Smooth muscle cell (in vitro differentiated cells): ENCODE measurements around the gene NCLN. TPM values are rescaled to one million over a fixed set of nuclear protein-coding genes. Genes with fewer than 3 reads are reported as not detected.
A peak's percentile ranks its signal among the peaks of the same experiment; 100 is the strongest.

Experiments used
- DNase-seq: peaks from one replicate; lab custom pipeline; 2025; ENCODE audit not compliant: unreplicated experiment; lab: John Stamatoyannopoulos, UW
- H2AFZ ChIP-seq: fragments of 200-600 bp; sonication (generic); 2 replicates; pipeline ENCODE4 v1.6.0; 2016; ENCODE audit warnings: antibody characterized with exemption, low read depth, mild to moderate bottlenecking
- H3F3A ChIP-seq: fragments of 200-600 bp; sonication (generic); 2 replicates; pipeline ENCODE4 v1.6.0; 2017; ENCODE audit warnings: antibody characterized with exemption, low read depth
- H3K27ac ChIP-seq: fragments of 200-600 bp; sonication (generic); 2 replicates; pipeline ENCODE4 v1.5.1; 2016; ENCODE audit warnings: low read depth, mild to moderate bottlenecking
- H3K27me3 ChIP-seq: fragments of 200-600 bp; sonication (generic); 2 replicates; pipeline ENCODE4 v1.6.1; 2016; ENCODE audit warnings: low read depth, mild to moderate bottlenecking
- H3K36me3 ChIP-seq: fragments of 200-600 bp; sonication (generic); 2 replicates; pipeline ENCODE4 v1.5.1; 2016; ENCODE audit warnings: low read depth
- H3K4me1 ChIP-seq: fragments of 200-600 bp; sonication (generic); 2 replicates; pipeline ENCODE4 v1.5.1; 2016; ENCODE audit warnings: low read depth
- H3K4me2 ChIP-seq: fragments of 200-600 bp; sonication (generic); 2 replicates; pipeline ENCODE4 v1.6.0; 2016; ENCODE audit warnings: mild to moderate bottlenecking
- H3K4me3 ChIP-seq: fragments of 200-600 bp; sonication (generic); 2 replicates; pipeline ENCODE4 v1.5.1; 2016; ENCODE audit warnings: mild to moderate bottlenecking
- H3K79me2 ChIP-seq: fragments of 200-600 bp; sonication (generic); 2 replicates; pipeline ENCODE4 v1.6.0; 2016; ENCODE audit warnings: low read depth, mild to moderate bottlenecking
- H3K9ac ChIP-seq: fragments of 200-600 bp; sonication (generic); 2 replicates; pipeline ENCODE4 v1.6.0; 2016; ENCODE audit warnings: low read depth
- H3K9me3 ChIP-seq: fragments of 200-600 bp; sonication (generic); replicated peaks from 2 replicates; pipeline ENCODE4 v1.5.1; 2016; ENCODE audit warnings: low read depth
- H4K20me1 ChIP-seq: fragments of 200-600 bp; sonication (generic); 2 replicates; pipeline ENCODE4 v1.6.0; 2016; ENCODE audit warnings: low read depth
- CTCF ChIP-seq: fragments of 200-600 bp; sonication (generic); IDR thresholded peaks from 2 replicates; pipeline ENCODE4 v1.5.1; 2017; ENCODE audit warnings: borderline replicate concordance, mild to moderate bottlenecking, antibody characterized with exemption; ENCODE audit not compliant: insufficient read depth, poor library complexity, severe bottlenecking
- WGBS: methylation state at CpG from one replicate; pipeline ENCODE4 v1.1.7; 2016; ENCODE audit warnings: low lambda C conversion rate; 5-methylcytosine and 5-hydroxymethylcytosine counted together
- polyA plus RNA-seq: library from polyadenylated mRNA; unstranded; fragments of >200 nt; fragmentation: Nextera tagmentation; extraction: Ambion mirVana; gene quantifications from 2 replicates; pipeline ENCODE4 v1.2.1, GENCODE V29; 2016
- total RNA-seq: library from RNA; depleted of rRNA; stranded (reverse); fragments of >200 nt; gene quantifications from 2 replicates; pipeline ENCODE4 v1.2.3, GENCODE V29; 2014

Gene NCLN
- total and polyA plus RNA-seq, 2 experiments from 2014 or later: 44.5 to 97.4 TPM

- no peaks in the 10 kb centered on the region for H3K27me3 ChIP-seq
- H3K36me3 ChIP-seq: no peaks in the 10 kb centered on the region
- H3K4me2 ChIP-seq: no peak overlapping the region
- H4K20me1 ChIP-seq: no peaks in the 10 kb centered on the region
- H3K27ac ChIP-seq: no peak overlapping the region
- 74% methylated on average over 4 of the region's 4 CpGs for WGBS
- H3K4me1 ChIP-seq: no peaks in the 10 kb centered on the region
- no peak for DNase-seq
- no peaks in the 10 kb centered on the region for H3K9me3 ChIP-seq
- no peak overlapping the region for H3K9ac ChIP-seq
- H2AFZ ChIP-seq: no peak overlapping the region
- TF ChIP-seq CTCF: no peak
- no peaks in the 10 kb centered on the region for H3F3A ChIP-seq
- H3K4me3 ChIP-seq: no peak overlapping the region
- H3K79me2 ChIP-seq: no peaks in the 10 kb centered on the region
Measured at GRCh38 chr19:3236272-3236671, 50.5 kb downstream of the NCLN start.

- no peak for TF ChIP-seq CTCF
- H3K27ac ChIP-seq: no peak overlapping the region
- H3F3A ChIP-seq: no peaks in the 10 kb centered on the region
- no peak overlapping the region for H2AFZ ChIP-seq
- H3K9me3 ChIP-seq: no peaks in the 10 kb centered on the region
- WGBS: 87% methylated on average over 7 of the region's 7 CpGs
- no peak overlapping the region for H3K9ac ChIP-seq
- no peaks in the 10 kb centered on the region for H3K79me2 ChIP-seq
- no peaks in the 10 kb centered on the region for H3K27me3 ChIP-seq
- no peak overlapping the region for H3K4me2 ChIP-seq
- no peak for DNase-seq
- no peaks in the 10 kb centered on the region for H3K36me3 ChIP-seq
- H4K20me1 ChIP-seq: no peaks in the 10 kb centered on the region
- H3K4me1 ChIP-seq: no peaks in the 10 kb centered on the region
- no peak overlapping the region for H3K4me3 ChIP-seq
Measured at GRCh38 chr19:3238066-3238561, 52.4 kb downstream of the NCLN start.

GRCh38 chr19:3239367-3239766 lies 53.6 kb downstream of the NCLN start:
- Histone ChIP-seq H2AFZ (no peak overlapping the region), H4K20me1 (no peaks in the 10 kb centered on the region), H3K36me3 (no peaks in the 10 kb centered on the region), H3K4me2 (no peak overlapping the region), H3K4me3 (no peak overlapping the region), H3K27ac (no peak overlapping the region), H3K27me3 (no peaks in the 10 kb centered on the region), H3K9me3 (no peaks in the 10 kb centered on the region), H3K4me1 (no peaks in the 10 kb centered on the region), H3F3A (no peaks in the 10 kb centered on the region), H3K79me2 (no peaks in the 10 kb centered on the region), H3K9ac (no peak overlapping the region)
- no peak for TF ChIP-seq CTCF
- WGBS: 75% methylated on average over 4 of the region's 5 CpGs
- DNase-seq: no peak

- Histone ChIP-seq H3F3A (no peaks in the 10 kb centered on the region), H3K9ac (no peak overlapping the region), H3K4me3 (no peak overlapping the region), H3K9me3 (no peaks in the 10 kb centered on the region), H3K4me2 (no peak overlapping the region), H3K27me3 (no peaks in the 10 kb centered on the region), H3K79me2 (no peaks in the 10 kb centered on the region), H3K4me1 (no peaks in the 10 kb centered on the region), H3K27ac (no peak overlapping the region), H2AFZ (no peak overlapping the region), H4K20me1 (no peaks in the 10 kb centered on the region), H3K36me3 (no peaks in the 10 kb centered on the region)
- DNase-seq: peak; percentile 24
- 48% methylated on average over 23 of the region's 23 CpGs for WGBS
- no peak for TF ChIP-seq CTCF
Measured at GRCh38 chr19:3243819-3244700, 58.3 kb downstream of the NCLN start.
